ENCODE results near the gene ACSS2. TPM values are rescaled to one million over a fixed set of nuclear protein-coding genes. Genes with fewer than 3 reads are reported as not detected.
"Not testable (repeated sequence)": the region's sequence is repeated elsewhere in the genome, so short reads cannot be mapped to it uniquely, and the experiment has no call there.

ACSS2 gene
- total RNA-seq, 8 experiments from 2014 or later = 12.3 to 30.9 (median 15.9) TPM

- Histone ChIP-seq H3K4me1 (replicated peaks in 1 of 2) (no peaks in the 10 kb centered on the region), H3K27ac (no peak overlapping the region), H3K4me3 (no peak overlapping the region)
- WGBS, 10 experiments = 60 to 100% (median 94%) methylated on average over 1 to 3 of the region's 3 CpGs; no CpG with 5 or more reads in 1 of the 10 experiments
- ATAC-seq (replicated peaks in 6 of 8) = no peak
- in situ Hi-C loops (cut with MboI; ENCODE audit: low pct_unique_long_range_greater_than_20kb in 2 of 9, low sequenced_read_pairs in 9 of 9, unreplicated experiment in 9 of 9) = no loop called here
Observed at GRCh38 chr20:34895465-34895864, 19.1 kb downstream of the ACSS2 start.

- H3K4me1 ChIP-seq (replicated peaks in 1 of 2) = no peaks in the 10 kb centered on the region
- 67 to 100% (median 100%) methylated on average over 1 of the region's 1 CpG; no CpG with 5 or more reads in 6 of the 10 experiments for WGBS, 10 experiments
- in situ Hi-C loops (cut with MboI; ENCODE audit: low pct_unique_long_range_greater_than_20kb in 2 of 9, low sequenced_read_pairs in 9 of 9, unreplicated experiment in 9 of 9) = no loop called here
- no peak for ATAC-seq (replicated peaks in 6 of 8)
- H3K27ac ChIP-seq = no peak overlapping the region
- no peak overlapping the region for H3K4me3 ChIP-seq
Observed at GRCh38 chr20:34896086-34896621, 19.7 kb downstream of the ACSS2 start.

GRCh38 chr20:34898129-34898528 is 21.7 kb downstream of the ACSS2 start:
- H3K4me1 ChIP-seq (replicated peaks in 1 of 2); H3K27ac ChIP-seq; H3K4me3 ChIP-seq; ATAC-seq (replicated peaks in 6 of 8); in situ Hi-C loops (cut with MboI; ENCODE audit: low pct_unique_long_range_greater_than_20kb in 2 of 9, low sequenced_read_pairs in 9 of 9, unreplicated experiment in 9 of 9): not testable (repeated sequence)
- no CpG with 5 or more reads among the region's 3 CpGs for WGBS, 10 experiments

DNA sequence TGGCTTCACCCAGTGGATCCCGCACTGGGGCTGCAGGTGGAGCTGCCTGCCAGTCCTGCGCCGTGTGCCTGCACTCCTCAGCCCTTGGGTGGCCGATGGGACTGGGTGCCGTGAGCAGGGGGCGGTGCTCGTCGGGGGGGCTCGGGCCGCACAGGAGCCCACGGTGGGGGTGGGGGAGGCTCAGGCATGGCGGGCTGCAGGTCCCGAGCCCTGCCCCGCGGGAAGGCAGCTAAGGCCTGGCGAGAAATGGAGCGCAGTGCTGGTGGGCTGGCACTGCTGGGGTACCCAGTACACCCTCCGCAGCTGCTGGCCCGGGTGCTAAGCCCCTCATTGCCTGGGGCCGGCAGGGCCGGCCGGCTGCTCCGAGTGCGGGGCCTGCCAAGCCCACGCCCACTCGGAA is 22.3 kb downstream of the ACSS2 start:
- H3K4me3 ChIP-seq; H3K27ac ChIP-seq; H3K4me1 ChIP-seq (replicated peaks in 1 of 2); in situ Hi-C loops (cut with MboI; ENCODE audit: low pct_unique_long_range_greater_than_20kb in 2 of 9, low sequenced_read_pairs in 9 of 9, unreplicated experiment in 9 of 9); ATAC-seq (replicated peaks in 6 of 8): not testable (repeated sequence)
- WGBS, 10 experiments = no CpG with 5 or more reads among the region's 26 CpGs

DNA sequence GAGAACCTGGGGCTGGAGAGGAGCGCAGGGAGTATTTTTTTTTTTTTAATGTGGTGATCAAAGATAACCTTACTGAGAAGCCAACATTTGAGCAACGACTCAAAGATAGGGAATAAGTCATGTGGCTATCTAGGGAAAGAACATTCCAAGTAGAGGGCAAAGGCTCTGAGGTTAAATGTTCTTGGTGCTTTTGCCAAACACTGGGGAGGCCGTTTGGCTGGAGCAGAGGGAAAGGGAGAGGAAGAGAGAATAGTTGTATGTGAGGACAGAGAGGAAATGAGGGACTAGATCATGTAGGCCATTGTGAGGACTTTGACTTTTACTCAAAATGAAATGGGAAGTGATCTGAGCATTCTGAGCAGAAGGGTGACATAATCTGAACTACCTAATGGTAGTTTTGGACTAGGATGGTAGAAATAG is 27.8 kb downstream of the ACSS2 start:
- no peaks in the 10 kb centered on the region for H3K4me1 ChIP-seq (replicated peaks in 1 of 2)
- ATAC-seq (replicated peaks in 6 of 8) = no peak
- in situ Hi-C loops (cut with MboI; ENCODE audit: low pct_unique_long_range_greater_than_20kb in 2 of 9, low sequenced_read_pairs in 9 of 9, unreplicated experiment in 9 of 9) = no loop called here
- WGBS, 10 experiments = 60 to 96% (median 84%) methylated on average over 2 to 3 of the region's 3 CpGs
- H3K4me3 ChIP-seq = no peak overlapping the region
- H3K27ac ChIP-seq = no peak overlapping the region

DNA sequence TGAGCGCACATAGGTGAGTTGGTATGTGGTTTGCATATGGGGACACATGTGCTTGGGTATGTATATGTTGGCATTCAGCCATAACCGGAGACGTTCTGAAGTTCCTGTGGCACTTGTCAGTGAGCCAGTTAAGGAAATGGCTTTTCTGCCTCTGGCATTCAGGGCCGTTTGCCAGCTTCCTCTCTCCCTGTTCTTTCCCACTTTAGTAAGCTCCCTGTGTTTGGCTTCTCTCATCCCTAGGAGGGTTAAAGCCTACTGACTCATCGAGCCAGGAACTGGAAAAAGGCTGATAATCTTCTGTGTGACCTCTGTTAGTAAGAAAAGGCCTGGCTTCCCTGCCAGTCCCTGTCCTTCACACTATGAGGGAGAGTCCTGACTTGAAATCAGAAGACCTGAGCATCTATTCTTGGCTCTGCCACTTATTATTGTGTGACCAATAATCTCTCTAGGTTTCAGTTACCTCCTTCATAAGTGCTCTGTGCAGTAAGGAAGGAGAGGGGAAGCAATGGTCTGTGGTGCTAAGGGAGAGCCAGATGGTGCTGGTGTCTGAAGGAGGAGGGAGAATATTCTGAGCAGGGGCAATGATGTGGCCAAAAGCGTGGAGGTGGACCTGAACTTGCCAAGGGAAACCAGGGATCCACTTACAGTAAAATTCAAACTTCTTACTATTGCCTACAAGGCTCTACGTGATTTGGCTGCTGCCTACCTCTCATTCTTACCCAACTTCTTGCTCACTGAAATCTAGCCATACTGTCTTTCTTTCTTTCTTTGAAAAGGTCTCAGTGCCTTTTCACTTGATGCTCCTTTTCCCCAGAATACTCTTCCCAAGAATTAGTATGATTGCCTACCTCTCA is 31.4 kb downstream of the ACSS2 start:
- 21 to 100% (median 66%) methylated on average over 1 to 5 of the region's 7 CpGs for WGBS, 10 experiments
- H3K4me1 ChIP-seq (replicated peaks in 1 of 2) = no peaks in the 10 kb centered on the region
- H3K4me3 ChIP-seq = no peak overlapping the region
- in situ Hi-C loops (cut with MboI; ENCODE audit: low pct_unique_long_range_greater_than_20kb in 2 of 9, low sequenced_read_pairs in 9 of 9, unreplicated experiment in 9 of 9) = no loop called here
- H3K27ac ChIP-seq = no peak overlapping the region
- peak in 7 of 8 experiments; percentile 53 to 99 (median 86) for ATAC-seq (replicated peaks in 6 of 8)

- Histone ChIP-seq H3K27ac (no peak overlapping the region), H3K4me1 (replicated peaks in 1 of 2) (no peaks in the 10 kb centered on the region), H3K4me3 (no peak overlapping the region)
- no peak for ATAC-seq (replicated peaks in 6 of 8)
- WGBS, 10 experiments = 80 to 100% (median 100%) methylated on average over 1 to 3 of the region's 4 CpGs; no CpG with 5 or more reads in 5 of the 10 experiments
- in situ Hi-C loops (cut with MboI; ENCODE audit: low pct_unique_long_range_greater_than_20kb in 2 of 9, low sequenced_read_pairs in 9 of 9, unreplicated experiment in 9 of 9) = no loop called here
Observed at GRCh38 chr20:34915131-34915530, 38.7 kb downstream of the ACSS2 start.

GRCh38 chr20:34915749-34916455 is 39.5 kb downstream of the ACSS2 start:
- ATAC-seq (replicated peaks in 6 of 8) = no peak
- in situ Hi-C loops (cut with MboI; ENCODE audit: low pct_unique_long_range_greater_than_20kb in 2 of 9, low sequenced_read_pairs in 9 of 9, unreplicated experiment in 9 of 9) = no loop called here
- 88 to 100% (median 95%) methylated on average over 1 to 4 of the region's 4 CpGs; no CpG with 5 or more reads in 1 of the 10 experiments for WGBS, 10 experiments

DNA sequence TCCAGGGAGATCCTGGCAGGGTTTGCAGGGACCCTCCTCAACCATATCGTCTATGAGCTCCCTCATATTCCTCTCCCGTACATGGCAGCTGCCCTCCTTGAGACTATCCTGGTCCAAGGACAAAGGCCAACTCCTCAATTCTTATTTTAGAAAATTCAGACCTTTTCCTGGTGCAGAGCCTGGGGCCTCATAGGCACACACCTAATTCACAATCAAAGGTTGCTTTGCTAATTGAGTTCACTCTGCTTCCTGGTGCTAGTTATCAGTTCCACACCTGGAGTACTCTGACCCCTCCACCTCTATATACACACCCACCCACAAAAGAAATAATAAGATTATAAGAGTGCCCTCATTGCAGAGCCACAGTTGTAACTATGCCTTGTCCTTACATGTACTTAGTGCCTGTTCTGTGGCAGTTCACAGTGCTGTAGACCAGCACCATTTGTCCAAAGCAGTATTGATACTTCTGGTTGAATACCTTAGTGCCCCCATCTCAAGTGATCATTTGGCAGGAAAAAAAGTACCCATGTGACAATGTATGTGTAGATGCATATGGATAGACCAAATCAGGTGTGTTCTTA is 40.5 kb downstream of the ACSS2 start:
- 30 to 100% (median 82%) methylated on average over 1 to 2 of the region's 2 CpGs; no CpG with 5 or more reads in 4 of the 10 experiments for WGBS, 10 experiments
- no peak overlapping the region for H3K27ac ChIP-seq
- ATAC-seq (replicated peaks in 6 of 8) = no peak
- no peak overlapping the region for H3K4me3 ChIP-seq
- in situ Hi-C loops (cut with MboI; ENCODE audit: low pct_unique_long_range_greater_than_20kb in 2 of 9, low sequenced_read_pairs in 9 of 9, unreplicated experiment in 9 of 9) = no loop called here
- H3K4me1 ChIP-seq (replicated peaks in 1 of 2) = no peaks in the 10 kb centered on the region

More at GRCh38 chr20:34915749-34916455, 39.5 kb downstream of the ACSS2 start:
- no peak overlapping the region for H3K27ac ChIP-seq
- H3K4me1 ChIP-seq (replicated peaks in 1 of 2) = no peaks in the 10 kb centered on the region
- no peak overlapping the region for H3K4me3 ChIP-seq

- in situ Hi-C loops (cut with MboI; ENCODE audit: low pct_unique_long_range_greater_than_20kb in 2 of 9, low sequenced_read_pairs in 9 of 9, unreplicated experiment in 9 of 9) = no loop called here
- H3K4me3 ChIP-seq = no peak overlapping the region
- ATAC-seq (replicated peaks in 6 of 8) = no peak
- H3K27ac ChIP-seq = no peak overlapping the region
- H3K4me1 ChIP-seq (replicated peaks in 1 of 2) = no peaks in the 10 kb centered on the region
Observed at GRCh38 chr20:34920055-34920454, 43.6 kb downstream of the ACSS2 start.

GRCh38 chr20:34921436-34921835 is 45.0 kb downstream of the ACSS2 start:
- Histone ChIP-seq H3K4me3 (no peak overlapping the region), H3K4me1 (replicated peaks in 1 of 2) (no peaks in the 10 kb centered on the region), H3K27ac (no peak overlapping the region)
- WGBS, 10 experiments = 63 to 100% (median 94%) methylated on average over 1 to 3 of the region's 3 CpGs; no CpG with 5 or more reads in 7 of the 10 experiments
- no peak for ATAC-seq (replicated peaks in 6 of 8)
- in situ Hi-C loops (cut with MboI; ENCODE audit: low pct_unique_long_range_greater_than_20kb in 2 of 9, low sequenced_read_pairs in 9 of 9, unreplicated experiment in 9 of 9) = no loop called here

DNA sequence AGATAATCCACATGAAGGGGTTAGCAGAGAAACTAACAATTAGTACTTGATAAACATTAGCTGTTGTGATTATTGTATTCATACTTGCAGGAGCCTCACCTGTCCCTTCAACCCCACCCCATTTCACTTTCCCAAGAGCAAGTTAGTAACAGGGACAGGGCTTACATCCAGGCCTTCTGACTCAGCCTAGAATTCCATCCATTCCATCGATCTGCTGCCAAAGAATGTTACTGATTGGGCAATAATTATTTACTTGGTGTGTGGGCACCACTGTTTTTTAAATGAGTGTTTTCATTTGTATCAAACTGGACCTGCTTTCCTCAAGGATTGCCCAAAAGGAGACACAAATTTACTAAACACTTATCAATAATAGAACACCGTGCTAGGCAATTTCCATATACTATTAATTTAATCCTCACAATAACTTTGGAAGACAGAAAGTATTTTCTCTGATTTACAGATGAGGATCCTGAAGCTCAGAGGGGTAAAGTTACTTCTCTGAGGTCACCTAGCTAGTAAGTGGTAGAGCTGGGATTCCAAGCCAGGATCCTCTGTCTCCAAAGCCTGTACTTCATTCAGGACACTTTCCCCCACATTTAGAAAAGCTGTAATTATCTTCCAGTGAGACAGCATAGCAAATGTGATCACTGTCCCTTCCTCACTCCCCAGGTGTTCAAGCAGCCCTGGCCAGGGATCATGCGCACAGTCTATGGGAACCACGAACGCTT is 46.4 kb downstream of the ACSS2 start:
- no peaks in the 10 kb centered on the region for H3K4me1 ChIP-seq (replicated peaks in 1 of 2)
- H3K4me3 ChIP-seq = no peak overlapping the region
- WGBS, 10 experiments = 20 to 100% (median 98%) methylated on average over 1 to 5 of the region's 5 CpGs; no CpG with 5 or more reads in 1 of the 10 experiments
- peak in 1 of 8 experiments; percentile 42 for ATAC-seq (replicated peaks in 6 of 8)
- H3K27ac ChIP-seq = no peak overlapping the region
- in situ Hi-C loops (cut with MboI; ENCODE audit: low pct_unique_long_range_greater_than_20kb in 2 of 9, low sequenced_read_pairs in 9 of 9, unreplicated experiment in 9 of 9) = no loop called here
